Activated naive CD4-positive, alpha-beta T cell (primary cell): ENCODE measurements around the gene ZEB1.
"Not testable (repeated sequence)": the region's sequence is repeated elsewhere in the genome, so short reads cannot be mapped to it uniquely, and the experiment has no call there.

ENCODE experiments used
- DNase-seq, 4 experiments: peaks; one replicate each; lab custom pipeline; 2025; lab: John Stamatoyannopoulos, UW

The ZEB1 gene

DNA sequence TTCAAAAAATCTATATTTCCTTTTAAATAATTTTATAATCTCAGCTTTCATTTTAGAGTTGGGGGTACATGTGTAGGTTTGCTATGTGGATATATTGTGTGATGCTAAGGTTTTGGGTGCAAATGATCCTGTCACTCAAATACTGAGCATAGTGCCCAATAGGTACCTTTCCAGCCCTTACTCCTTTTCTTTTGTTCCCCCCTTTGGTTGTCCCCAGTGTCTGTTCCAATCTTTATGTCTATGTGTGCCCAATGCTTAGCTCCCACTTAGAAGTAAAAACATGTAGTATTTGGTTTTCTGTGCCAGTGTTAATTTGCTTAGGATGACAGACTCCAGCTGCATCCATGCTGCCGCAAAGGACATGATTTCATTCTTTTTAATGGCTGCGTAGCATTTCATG lies 103.6 kb downstream of the ZEB1 start:
- DNase-seq, result no peak

DNA sequence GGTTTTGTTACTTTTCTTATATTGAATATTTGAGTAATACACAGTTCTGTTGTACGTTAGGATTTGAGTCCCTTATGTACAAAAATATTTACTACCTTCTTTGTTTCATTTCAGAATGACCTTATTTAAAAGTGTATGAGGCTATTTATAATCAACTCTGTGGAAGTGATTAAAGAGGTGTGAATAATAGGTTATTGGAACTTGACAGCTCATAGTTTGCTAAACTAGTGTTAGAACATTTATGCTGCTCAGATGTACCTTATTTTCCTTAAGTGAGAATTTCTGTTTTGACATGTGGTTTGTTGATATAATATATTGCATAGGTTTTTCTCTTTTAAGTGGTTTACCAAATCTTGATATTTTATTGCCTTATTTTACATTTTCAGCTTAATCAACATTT lies 105.5 kb downstream of the ZEB1 start:
- no peak for DNase-seq

- DNase-seq, result no peak
These were observed 107.4 kb downstream of the ZEB1 start for GRCh38 chr10:31426401-31426800.

DNA sequence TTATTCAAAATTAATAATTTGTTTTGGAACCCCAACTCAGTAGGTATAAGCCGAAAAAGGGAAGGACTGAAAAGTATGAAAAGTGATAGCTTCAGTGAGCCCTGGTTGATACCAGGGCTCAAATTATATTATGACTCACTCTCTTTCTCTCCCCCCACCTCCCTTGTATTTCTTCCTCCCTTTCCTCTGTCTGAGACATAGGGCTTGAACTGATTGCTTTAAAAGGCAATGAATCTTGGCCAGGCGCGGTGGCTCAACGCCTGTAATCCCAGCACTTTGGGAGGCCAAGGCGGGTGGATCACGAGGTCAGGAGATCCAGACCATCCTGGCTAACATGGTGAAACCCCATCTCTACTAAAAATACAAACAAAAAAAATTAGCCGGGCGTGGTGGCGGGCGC lies 108.3 kb downstream of the ZEB1 start:
- not testable (repeated sequence) for DNase-seq

GRCh38 chr10:31428499-31428898 lies 109.5 kb downstream of the ZEB1 start:
- DNase-seq, result not testable (repeated sequence)

GRCh38 chr10:31431021-31431420 lies 112.0 kb downstream of the ZEB1 start:
- no peak for DNase-seq

DNA sequence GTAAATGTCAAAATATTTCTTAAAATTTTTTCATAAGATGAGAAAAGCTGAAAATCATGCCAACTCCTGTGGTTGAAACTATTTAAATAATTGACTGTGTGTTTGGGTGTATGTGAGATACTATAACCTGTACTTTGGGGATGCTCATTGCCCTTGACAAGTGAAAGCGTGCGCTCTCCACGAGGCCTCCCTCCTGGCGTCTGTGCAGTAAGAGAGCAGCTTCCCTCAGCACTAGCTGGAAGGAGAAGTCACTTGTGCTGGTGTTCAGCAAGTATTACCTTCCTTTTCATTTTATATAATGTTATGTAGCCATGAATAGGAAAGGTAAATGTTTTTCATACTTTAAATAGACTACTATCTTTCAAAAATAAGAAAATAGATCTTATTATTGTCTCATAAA lies 118.9 kb downstream of the ZEB1 start:
- DNase-seq, result no peak

- DNase-seq, result no peak
These were observed 132.8 kb downstream of the ZEB1 start for GRCh38 chr10:31451766-31452165.

- no peak for DNase-seq
These were observed 137.5 kb downstream of the ZEB1 start for GRCh38 chr10:31456468-31456867.

GRCh38 chr10:31457858-31458257 lies 138.8 kb downstream of the ZEB1 start:
- DNase-seq, result no peak

- DNase-seq, result no peak
These were observed 140.0 kb downstream of the ZEB1 start for GRCh38 chr10:31458974-31459373.

- DNase-seq, result no peak
These were observed 141.2 kb downstream of the ZEB1 start for GRCh38 chr10:31460242-31460641.

DNA sequence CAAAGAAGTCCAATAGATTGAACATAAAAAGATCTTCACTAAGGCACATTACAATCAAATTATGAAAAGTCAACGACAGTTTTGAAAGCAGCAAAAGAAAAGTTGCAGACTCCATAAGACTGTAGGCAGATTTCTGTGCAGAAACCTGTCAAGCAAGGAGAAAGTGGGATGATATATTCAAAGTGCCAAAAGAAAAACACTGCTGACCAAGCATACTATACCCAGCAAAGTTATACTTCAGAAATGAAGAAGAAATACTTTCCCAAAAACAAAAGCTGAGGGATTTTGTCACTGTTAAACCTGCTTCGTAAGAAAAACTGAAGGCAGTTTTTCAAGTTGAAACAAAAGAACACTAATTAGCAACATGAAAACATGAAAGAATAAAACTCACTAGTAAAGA lies 145.5 kb downstream of the ZEB1 start:
- DNase-seq, result no peak

DNA sequence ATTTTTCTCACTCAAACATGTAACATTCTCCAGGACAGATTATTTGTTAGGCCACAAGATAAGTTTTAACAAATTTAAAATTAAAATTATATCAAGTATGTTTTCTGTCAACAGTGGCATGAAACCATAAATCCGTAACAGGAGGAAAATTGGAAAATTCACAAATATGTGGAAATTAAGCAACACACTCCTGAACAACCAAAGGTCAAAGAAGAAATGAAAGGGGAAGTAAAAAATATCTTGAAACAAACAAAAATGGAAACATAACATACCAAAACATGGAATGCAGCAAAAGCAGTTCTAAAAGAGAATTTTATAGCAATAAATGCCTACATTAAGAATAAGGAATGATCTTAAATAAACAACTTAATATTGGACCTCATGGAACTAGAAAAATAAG lies 147.3 kb downstream of the ZEB1 start:
- DNase-seq, result no peak

DNA sequence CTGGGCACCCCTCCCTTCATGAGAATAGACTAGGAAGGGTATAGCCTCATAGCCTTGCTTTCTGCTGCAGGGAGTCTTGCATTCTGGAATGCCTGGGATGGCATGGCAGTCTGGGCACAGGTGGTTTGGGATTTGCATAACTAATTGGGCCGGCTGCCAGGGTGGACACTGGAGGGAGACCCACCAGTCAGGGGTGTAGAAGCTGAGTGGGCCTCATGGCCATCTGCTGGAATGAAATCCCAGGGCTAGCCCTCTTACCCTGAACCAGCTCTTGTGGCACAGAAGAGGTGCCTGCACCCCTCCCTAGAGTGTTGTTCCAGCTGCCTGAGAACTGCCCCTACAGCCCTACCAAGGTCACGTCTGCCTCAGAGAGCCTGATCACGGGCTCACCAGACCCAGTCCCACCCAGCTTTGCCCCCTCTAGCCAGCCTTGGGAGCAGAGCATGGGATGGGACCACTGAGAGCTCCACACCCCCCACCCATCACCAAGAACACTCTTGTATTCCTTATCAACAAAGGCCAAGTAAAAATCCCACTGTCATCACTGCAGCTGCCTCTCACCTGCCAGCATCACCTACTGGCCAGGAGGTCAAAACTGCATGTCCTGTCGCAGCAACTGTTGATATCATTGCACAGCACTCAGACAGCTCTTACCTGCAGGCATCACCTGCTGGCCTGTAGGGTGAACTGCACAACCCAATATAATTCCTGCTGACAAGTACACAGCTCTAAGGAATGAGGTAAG lies 148.9 kb downstream of the ZEB1 start:
- DNase-seq, result no peak

- no peak for DNase-seq
These were observed 149.5 kb downstream of the ZEB1 start for GRCh38 chr10:31468536-31468859.

DNA sequence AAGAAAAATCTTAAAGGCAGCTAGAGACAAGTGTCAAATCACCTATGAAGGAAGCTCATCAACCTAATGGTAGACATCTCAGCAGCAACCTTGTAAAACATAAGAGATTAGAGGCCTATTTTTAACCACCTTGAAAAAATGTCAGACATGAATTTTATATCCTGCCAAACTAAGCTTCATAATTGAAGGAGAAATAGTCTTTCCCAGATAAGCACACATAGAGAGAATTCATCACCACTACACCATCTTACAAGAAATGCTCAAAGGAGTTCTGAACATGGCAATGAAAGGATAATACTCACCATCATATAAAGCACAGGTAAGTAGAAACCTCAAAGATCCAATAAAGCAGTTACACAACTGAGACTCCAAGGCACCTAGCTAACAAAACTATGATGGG lies 156.5 kb downstream of the ZEB1 start:
- DNase-seq, result no peak

DNA sequence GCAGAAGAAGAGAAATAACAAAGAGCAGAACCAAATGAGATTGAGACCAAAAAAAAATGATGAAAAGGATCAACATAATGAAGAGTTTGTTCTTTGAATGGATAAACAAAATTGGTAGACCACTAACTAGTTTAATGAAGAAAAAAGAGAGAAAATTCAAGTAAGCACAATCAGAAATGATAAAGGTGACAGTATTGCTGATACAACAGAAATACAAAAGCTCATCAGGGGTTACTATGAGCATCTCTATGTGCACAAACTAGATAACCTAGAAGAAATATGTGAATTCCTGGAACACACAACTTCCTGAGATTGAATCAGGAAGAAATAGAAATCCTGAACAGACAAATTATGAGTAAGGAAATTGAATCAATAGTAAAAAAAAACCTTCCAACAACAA lies 157.1 kb downstream of the ZEB1 start:
- DNase-seq, result no peak

- DNase-seq, result no peak
These were observed 158.6 kb downstream of the ZEB1 start for GRCh38 chr10:31477584-31477983.

GRCh38 chr10:31479752-31480151 lies 160.7 kb downstream of the ZEB1 start:
- no peak for DNase-seq

GRCh38 chr10:31483546-31483945 lies 164.5 kb downstream of the ZEB1 start:
- DNase-seq, result no peak

DNA sequence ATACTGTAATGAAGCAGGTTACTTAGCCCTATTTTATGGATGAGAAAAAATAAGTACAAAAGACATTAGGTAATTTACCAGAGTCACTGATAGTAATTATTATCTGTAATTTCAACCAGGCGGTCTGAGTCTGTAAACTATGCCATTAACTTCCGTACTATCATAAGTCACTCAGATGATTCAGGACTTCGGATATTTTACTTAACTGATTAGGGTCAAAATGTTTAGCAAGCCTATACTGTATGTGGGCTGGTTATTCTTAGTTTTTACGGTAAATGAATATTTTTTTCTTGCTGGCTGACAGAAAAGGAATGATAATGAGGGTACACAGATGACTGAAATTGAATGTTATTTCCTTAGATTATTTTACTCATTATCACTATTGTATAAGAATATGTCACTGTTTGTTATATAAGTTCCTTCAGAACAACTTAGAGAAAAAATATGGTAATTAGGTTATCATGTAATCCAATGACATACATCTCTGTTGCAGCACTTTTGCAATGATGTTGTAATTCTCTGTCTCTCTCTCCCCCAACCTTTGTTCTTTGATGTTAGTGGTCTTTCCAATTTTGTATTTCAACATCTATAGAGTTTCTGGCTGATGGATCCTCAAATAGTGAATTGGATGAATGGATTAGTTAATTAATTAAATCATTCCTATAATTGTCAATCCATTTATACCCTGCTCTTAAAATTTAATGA lies 165.6 kb downstream of the ZEB1 start:
- no peak for DNase-seq

GRCh38 chr10:31490858-31491504 lies 172.0 kb downstream of the ZEB1 start:
- DNase-seq, result no peak
